ENCODE data around the gene CLDN10. TPM values are rescaled to one million over a fixed set of nuclear protein-coding genes. Genes with fewer than 3 reads are reported as not detected.

Gene CLDN10
- total RNA-seq, 4 donors from 2014 or later: 0.54 TPM; not detected in 3

DNA sequence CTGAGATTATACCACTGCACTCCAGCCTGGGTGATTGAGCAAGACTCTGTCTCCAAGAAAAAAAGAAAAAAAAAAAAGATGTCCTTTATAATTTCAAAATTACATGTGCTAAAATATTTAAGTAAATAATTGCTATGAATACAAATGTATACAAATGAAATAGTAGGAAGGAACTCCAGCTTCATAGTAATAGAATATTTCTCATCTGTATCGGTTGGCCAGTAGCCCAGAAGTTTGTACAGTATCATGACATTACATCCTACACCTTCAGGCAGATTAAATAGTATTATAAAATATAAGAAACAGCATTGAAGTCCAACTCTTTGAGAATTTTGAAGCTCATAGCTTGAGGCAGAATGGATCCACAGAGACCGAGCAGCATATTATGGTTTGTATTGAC, 36.5 kb upstream of the CLDN10 start:
- Histone ChIP-seq H3K27ac (no peak overlapping the region), H3K4me1 (no peaks in the 10 kb centered on the region), H3K9me3 (no peaks in the 10 kb centered on the region), H3K27me3 (no peaks in the 10 kb centered on the region), H3K36me3 (no peaks in the 10 kb centered on the region), H3K4me3 (replicated peaks in 1 of 3) (no peak overlapping the region)
- intact Hi-C loops (cut with DNase I): no loop called here
- DNase-seq: no peak
- 38 to 42% methylated on average over 2 of the region's 2 CpGs for WGBS, 2 donors
- no peak for TF ChIP-seq CTCF (IDR thresholded peaks at IDR 0.05)
- TF ChIP-seq POLR2A (IDR thresholded peaks at IDR 0.05): no peak

GRCh38 chr13:95516492-95516891, 36.0 kb upstream of the CLDN10 start:
- Histone ChIP-seq H3K27me3 (no peaks in the 10 kb centered on the region), H3K9me3 (no peaks in the 10 kb centered on the region), H3K4me3 (replicated peaks in 1 of 3) (no peak overlapping the region), H3K4me1 (no peaks in the 10 kb centered on the region), H3K27ac (no peak overlapping the region), H3K36me3 (no peaks in the 10 kb centered on the region)
- no peak for DNase-seq
- TF ChIP-seq CTCF (IDR thresholded peaks at IDR 0.05): no peak
- no peak for TF ChIP-seq POLR2A (IDR thresholded peaks at IDR 0.05)
- 9 to 22% methylated on average over 3 of the region's 3 CpGs for WGBS, 2 donors
- intact Hi-C loops (cut with DNase I): no loop called here

GRCh38 chr13:95523598-95523997, 28.9 kb upstream of the CLDN10 start:
- DNase-seq: no peak
- WGBS, 2 donors: 85 to 91% methylated on average over 5 of the region's 5 CpGs
- H3K9me3 ChIP-seq: no peaks in the 10 kb centered on the region
- no peaks in the 10 kb centered on the region for H3K27me3 ChIP-seq
- no peaks in the 10 kb centered on the region for H3K36me3 ChIP-seq
- H3K4me3 ChIP-seq (replicated peaks in 1 of 3): no peak overlapping the region
- H3K4me1 ChIP-seq: no peaks in the 10 kb centered on the region
- intact Hi-C loops (cut with DNase I): no loop called here
- H3K27ac ChIP-seq: no peak overlapping the region
- no peak for TF ChIP-seq CTCF (IDR thresholded peaks at IDR 0.05)
- TF ChIP-seq POLR2A (IDR thresholded peaks at IDR 0.05): no peak

DNA sequence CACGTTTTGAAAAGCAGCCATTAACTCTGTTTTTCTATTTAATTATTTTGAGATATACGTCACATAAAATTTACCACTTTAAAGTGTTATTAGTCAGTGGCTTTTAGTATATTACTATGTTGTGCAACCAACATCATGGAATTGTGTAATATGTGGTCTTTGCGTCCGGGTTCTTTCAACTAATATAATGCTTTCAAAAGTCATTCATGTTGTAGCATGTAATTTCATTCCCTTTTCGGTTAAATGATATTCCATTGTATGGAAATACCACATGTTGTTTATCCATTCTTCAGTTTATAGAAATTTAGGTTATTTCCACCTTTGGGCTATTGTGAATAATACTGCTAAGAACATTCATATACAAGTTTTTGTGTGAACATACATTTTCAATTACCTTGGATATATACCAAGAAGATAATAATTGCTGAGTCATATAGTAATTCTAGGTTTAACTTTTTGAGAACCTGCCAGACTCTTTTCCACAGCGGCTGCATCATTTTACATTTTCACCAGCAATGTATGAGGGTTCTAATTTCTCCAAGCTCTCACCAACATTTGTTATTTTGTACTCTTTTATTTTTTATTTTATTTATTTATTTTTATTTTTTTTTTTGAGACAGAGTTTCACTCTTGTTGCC, 28.1 kb upstream of the CLDN10 start:
- Histone ChIP-seq H3K4me3 (replicated peaks in 1 of 3) (no peak overlapping the region), H3K9me3 (no peaks in the 10 kb centered on the region), H3K36me3 (no peaks in the 10 kb centered on the region), H3K4me1 (no peaks in the 10 kb centered on the region), H3K27me3 (no peaks in the 10 kb centered on the region), H3K27ac (no peak overlapping the region)
- intact Hi-C loops (cut with DNase I): no loop called here
- WGBS, 2 donors: 73 to 85% methylated on average over 6 of the region's 6 CpGs
- no peak for DNase-seq
- TF ChIP-seq POLR2A (IDR thresholded peaks at IDR 0.05) (no peak), CTCF (IDR thresholded peaks at IDR 0.05) (no peak)

- Histone ChIP-seq H3K27ac (no peak overlapping the region), H3K4me1 (no peaks in the 10 kb centered on the region), H3K4me3 (replicated peaks in 1 of 3) (no peak overlapping the region), H3K9me3 (no peaks in the 10 kb centered on the region), H3K27me3 (no peaks in the 10 kb centered on the region), H3K36me3 (no peaks in the 10 kb centered on the region)
- intact Hi-C loops (cut with DNase I): no loop called here
- no peak for DNase-seq
- no peak for TF ChIP-seq CTCF (IDR thresholded peaks at IDR 0.05)
- no peak for TF ChIP-seq POLR2A (IDR thresholded peaks at IDR 0.05)
- 86% methylated on average over 1 of the region's 1 CpG for WGBS, 2 donors
Measured at GRCh38 chr13:95527955-95528354, 24.6 kb upstream of the CLDN10 start.

All from thyroid gland (tissue), 4 donors.